Panc1 (cell line): ENCODE measurements around the gene ITGB3. TPM values are rescaled to one million over a fixed set of nuclear protein-coding genes. Genes with fewer than 3 reads are reported as not detected.
"Not testable (repeated sequence)": the region's sequence is repeated elsewhere in the genome, so short reads cannot be mapped to it uniquely, and the experiment has no call there.

ENCODE experiments used
- ATAC-seq: fragments of 200-7000 bp; cut with Tn5 transposase; 2 replicates; pipeline ENCODE4 v1.9.1; 2020; ENCODE audit warnings: mild to moderate bottlenecking, moderate library complexity
- BruUV-seq: library from RNA; stranded (reverse); fragments of 400-500 nt; replicated peaks from 2 replicates; lab custom pipeline; 2021; lab: Mats Ljungman, UMichigan
- CTCF ChIA-PET: fragments of 300-600 bp; sonication (Branson Sonifier 250); formaldehyde crosslinking; loops from one replicate; lab custom pipeline; 2022; ENCODE audit warnings: antibody characterized with exemption; lab: Charles Lee
- POLR2A ChIA-PET: fragments of 300-600 bp; sonication (Branson Sonifier 250); formaldehyde crosslinking; loops from one replicate; lab custom pipeline; 2022; ENCODE audit warnings: antibody characterized with exemption; lab: Charles Lee
- DNase-seq: peaks from one replicate; pipeline ENCODE4 v3.0.0-alpha.2; 2010; ENCODE audit warnings: low read depth, low spot score
- H3K27ac ChIP-seq: 2 replicates; pipeline ENCODE4 v1.5.1; 2011; ENCODE audit warnings: mild to moderate bottlenecking, low read length, inconsistent platforms
- H3K27me3 ChIP-seq: fragments of 200-500 bp; sonication (Bioruptor generic); 2 replicates; pipeline ENCODE4 v1.6.0; 2014; ENCODE audit warnings: low read length, inconsistent platforms; ENCODE audit not compliant: control insufficient read depth, insufficient read depth
- H3K36me3 ChIP-seq: fragments of 200-500 bp; sonication (Bioruptor generic); 2 replicates; pipeline ENCODE4 v1.5.1; 2014; ENCODE audit warnings: inconsistent platforms, mild to moderate bottlenecking, low read length, moderate library complexity; ENCODE audit not compliant: control insufficient read depth, insufficient read depth
- H3K4me1 ChIP-seq: 2 replicates; pipeline ENCODE4 v1.5.1; 2011; ENCODE audit warnings: inconsistent platforms, mild to moderate bottlenecking, low read length, moderate library complexity; ENCODE audit not compliant: control insufficient read depth, insufficient read depth
- H3K4me3 ChIP-seq, 2 experiments: 2 replicates each; pipeline ENCODE4 v1.5.1; 2011 to 2012; ENCODE audit warnings: low read depth in 2 of 2, low read length in 2 of 2, mild to moderate bottlenecking in 2 of 2, inconsistent platforms in 1 of 2, moderate library complexity in 1 of 2
- H3K9me3 ChIP-seq: fragments of 200-500 bp; sonication (Bioruptor generic); 2 replicates; pipeline ENCODE4 v1.5.1; 2014; ENCODE audit warnings: low read depth, mild to moderate bottlenecking, inconsistent platforms, low read length, moderate library complexity; ENCODE audit not compliant: control insufficient read depth, insufficient read depth
- CTCF ChIP-seq: fragments of 450-650 bp; IDR thresholded peaks from 2 replicates; pipeline ENCODE4 v1.5.1; 2017; ENCODE audit warnings: mild to moderate bottlenecking
- POLR2AphosphoS5 ChIP-seq: IDR thresholded peaks from 2 replicates; pipeline ENCODE4 v1.6.1; 2012; ENCODE audit warnings: mild to moderate bottlenecking, low read depth, low read length, moderate library complexity
- REST ChIP-seq, 2 experiments: IDR thresholded peaks; 2 replicates each; pipeline ENCODE4 v1.6.1; 2011 to 2012; ENCODE audit warnings: low read depth in 2 of 2, control low read depth in 1 of 2, low read length in 1 of 2, mild to moderate bottlenecking in 1 of 2, moderate library complexity in 1 of 2; ENCODE audit not compliant: insufficient read depth in 1 of 2
- SIN3A ChIP-seq: IDR thresholded peaks from 2 replicates; pipeline ENCODE4 v1.6.1; 2012; ENCODE audit warnings: low read depth, mild to moderate bottlenecking, low read length, moderate library complexity, borderline replicate concordance; ENCODE audit not compliant: insufficient read depth
- TCF7L2 ChIP-seq: IDR thresholded peaks from 2 replicates; pipeline ENCODE4 v1.6.1; 2011; ENCODE audit warnings: mild to moderate bottlenecking, low read depth, low read length, inconsistent platforms
- in situ Hi-C: cut with HindIII; loops from 2 replicates; pipeline ENCODE4 v1.10.0; 2016; ENCODE audit warnings: low sequenced_read_pairs, low pct_unique_long_range_greater_than_20kb
- intact Hi-C: fragments of 100-400 bp; cut with micrococcal nuclease; formaldehyde crosslinking; loops from one replicate; pipeline ENCODE4 v1.10.0; 2022; ENCODE audit not compliant: unreplicated experiment
- total RNA-seq: library from RNA; stranded (reverse); gene quantifications from one replicate; pipeline ENCODE4 v1.2.1, GENCODE V29; 2021; ENCODE audit not compliant: unreplicated experiment

The ITGB3 gene
- total RNA-seq, 1 experiment from 2014 or later, result 17.6 TPM

GRCh38 chr17:47269561-47270280, 16.1 kb downstream of the ITGB3 start:
- BruUV-seq, result not testable (repeated sequence)

GRCh38 chr17:47270946-47271705, 17.5 kb downstream of the ITGB3 start:
- ChIA-PET CTCF (no interaction called here), POLR2A (no interaction called here)
- H3K27me3 ChIP-seq, result no peaks in the 10 kb centered on the region
- no peak overlapping the region for H3K4me3 ChIP-seq
- peaks cover 6% of the 10 kb centered on the region; the same call in 1 of the 2 replicates for H3K4me1 ChIP-seq
- TF ChIP-seq SIN3A (no peak), POLR2AphosphoS5 (no peak), REST (IDR thresholded peaks at IDR 0.05; ENCODE audit: insufficient read depth in 1 of 2, low read depth in 2 of 2, low read length in 1 of 2) (no peak), TCF7L2 (no peak), CTCF (no peak)
- no peak overlapping the region for H3K27ac ChIP-seq
- in situ Hi-C loops, result no loop called here
- DNase-seq (no peak), ATAC-seq (no peak)
- H3K9me3 ChIP-seq, result no peaks in the 10 kb centered on the region
- no TSS peak for BruUV-seq
- H3K36me3 ChIP-seq, result no peaks in the 10 kb centered on the region
- intact Hi-C loops, result no loop called here

More at GRCh38 chr17:47269561-47270280, 16.1 kb downstream of the ITGB3 start:
- H3K4me1 ChIP-seq, CTCF ChIA-PET, H3K9me3 ChIP-seq, H3K27ac ChIP-seq, intact Hi-C loops, ATAC-seq, POLR2A ChIA-PET, DNase-seq, in situ Hi-C loops, H3K4me3 ChIP-seq, H3K36me3 ChIP-seq, H3K27me3 ChIP-seq: not testable (repeated sequence)

GRCh38 chr17:47272491-47272890, 18.9 kb downstream of the ITGB3 start:
- no peak for ATAC-seq
- DNase-seq, result no peak
- intact Hi-C loops (no loop called here), in situ Hi-C loops (no loop called here)
- TF ChIP-seq CTCF (no peak), POLR2AphosphoS5 (no peak), SIN3A (no peak), REST (IDR thresholded peaks at IDR 0.05; ENCODE audit: insufficient read depth in 1 of 2, low read depth in 2 of 2, low read length in 1 of 2) (no peak)
- Histone ChIP-seq H3K4me1 (peaks cover 13% of the 10 kb centered on the region), H3K9me3 (no peaks in the 10 kb centered on the region), H3K36me3 (no peaks in the 10 kb centered on the region), H3K27ac (no peak overlapping the region), H3K4me3 (no peak overlapping the region), H3K27me3 (no peaks in the 10 kb centered on the region)
- POLR2A ChIA-PET, result no interaction called here
- CTCF ChIA-PET, result no interaction called here
- no TSS peak for BruUV-seq
